HG03175 (cell line): Measurements from ENCODE around the gene CARD11.

Experiments
- ATAC-seq: cut with Tn5 transposase; IDR thresholded peaks from one replicate; pipeline ENCODE4 v1.9.1; 2021; ENCODE audit warnings: mild to moderate bottlenecking, moderate library complexity; ENCODE audit not compliant: unreplicated experiment

The CARD11 gene

DNA sequence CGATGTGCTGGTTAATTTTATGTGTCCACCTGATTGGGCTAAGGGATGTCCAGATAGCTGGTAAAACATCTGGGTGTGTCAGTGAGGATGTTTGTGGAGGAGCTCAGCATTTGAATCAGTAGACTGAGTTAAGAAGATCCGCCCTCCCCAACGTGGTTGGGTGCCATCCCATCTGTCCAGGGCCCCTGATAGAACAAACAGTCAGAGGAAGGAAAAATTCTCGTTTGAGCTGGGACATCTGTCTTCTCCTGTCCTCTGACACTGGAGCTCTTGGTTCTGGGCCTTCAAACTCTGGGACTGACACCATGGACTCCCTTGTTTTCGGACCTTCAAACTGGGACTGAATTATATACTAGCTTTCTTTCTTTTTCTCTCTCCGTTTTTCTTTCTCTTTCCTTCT lies 59.6 kb downstream of the CARD11 start:
- no peak for ATAC-seq

DNA sequence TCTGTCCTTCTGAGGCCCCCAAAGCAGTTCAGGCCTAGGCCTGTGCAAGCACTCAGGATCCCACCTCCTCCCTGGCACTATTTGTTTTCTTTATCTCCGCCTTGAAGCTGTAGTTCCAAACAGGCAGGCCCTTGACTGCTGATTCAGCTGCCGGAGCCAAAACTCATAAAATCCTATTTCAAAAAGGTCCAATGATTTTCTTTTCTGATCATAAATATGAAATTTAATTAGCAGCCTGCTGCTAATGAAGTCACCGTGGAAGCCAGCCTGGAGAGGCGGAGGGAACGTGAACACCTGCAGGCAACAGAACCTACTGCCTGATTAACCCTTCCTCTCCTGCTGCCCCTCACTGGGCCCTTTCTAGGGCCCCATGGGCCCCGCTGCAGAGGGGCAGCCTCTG lies 60.1 kb downstream of the CARD11 start:
- no peak for ATAC-seq

DNA sequence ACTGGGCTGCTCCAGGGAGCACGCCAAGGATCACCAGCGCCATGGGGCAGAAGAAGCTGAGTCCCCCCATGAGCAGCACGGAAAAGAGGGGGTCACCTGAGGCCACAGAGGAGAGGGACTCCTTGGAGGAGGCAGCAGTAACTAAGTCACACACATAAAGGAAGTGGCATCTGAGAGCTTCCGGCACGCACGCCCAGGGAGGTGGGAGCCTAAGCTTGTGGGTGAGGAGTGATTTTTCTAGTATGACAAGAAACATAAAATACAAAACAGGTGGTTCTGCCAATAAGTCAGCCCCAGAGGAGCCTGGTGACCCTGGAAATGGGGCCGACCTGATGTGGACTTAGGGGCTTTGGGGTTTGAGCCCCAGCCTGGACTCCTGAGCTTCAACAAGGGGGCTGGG lies 60.8 kb downstream of the CARD11 start:
- ATAC-seq: no peak

DNA sequence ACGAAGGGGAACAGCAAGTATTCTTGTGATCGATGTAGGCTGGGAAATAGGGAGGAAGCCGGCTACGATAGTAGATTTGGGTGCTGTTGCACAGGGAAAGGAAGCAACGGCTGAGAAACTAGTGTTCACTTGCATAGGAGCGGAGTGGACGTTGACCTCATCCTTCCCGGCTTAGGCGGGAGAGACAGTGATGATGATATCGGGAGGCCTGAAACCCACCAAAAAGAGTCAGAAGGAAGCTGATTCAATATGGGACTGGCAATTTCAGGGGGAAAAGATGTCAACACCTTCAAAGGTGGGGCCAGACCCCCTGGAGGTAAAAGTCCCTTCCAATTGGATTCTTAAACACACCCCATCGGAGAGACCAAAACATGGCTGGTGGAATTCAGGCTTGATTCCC lies 61.3 kb downstream of the CARD11 start:
- no peak for ATAC-seq

DNA sequence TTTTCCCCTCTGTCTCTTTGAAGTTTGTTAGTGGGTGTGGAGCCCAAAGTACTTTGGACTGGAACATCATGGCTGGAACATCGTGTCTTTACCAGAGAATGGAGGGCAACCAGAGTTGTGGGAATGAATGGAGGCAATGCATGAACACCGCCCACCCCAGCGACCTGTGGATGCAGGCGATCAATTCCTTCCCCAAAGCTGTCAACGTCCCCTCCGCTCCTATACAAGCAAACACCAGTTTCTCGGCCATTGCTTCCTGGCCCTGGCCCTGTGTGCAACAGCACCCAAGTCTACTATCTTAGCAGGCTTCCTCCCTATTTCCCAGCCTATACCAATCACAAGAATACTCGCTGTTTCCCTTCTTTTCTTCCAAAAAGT lies 62.6 kb downstream of the CARD11 start:
- no peak for ATAC-seq

DNA sequence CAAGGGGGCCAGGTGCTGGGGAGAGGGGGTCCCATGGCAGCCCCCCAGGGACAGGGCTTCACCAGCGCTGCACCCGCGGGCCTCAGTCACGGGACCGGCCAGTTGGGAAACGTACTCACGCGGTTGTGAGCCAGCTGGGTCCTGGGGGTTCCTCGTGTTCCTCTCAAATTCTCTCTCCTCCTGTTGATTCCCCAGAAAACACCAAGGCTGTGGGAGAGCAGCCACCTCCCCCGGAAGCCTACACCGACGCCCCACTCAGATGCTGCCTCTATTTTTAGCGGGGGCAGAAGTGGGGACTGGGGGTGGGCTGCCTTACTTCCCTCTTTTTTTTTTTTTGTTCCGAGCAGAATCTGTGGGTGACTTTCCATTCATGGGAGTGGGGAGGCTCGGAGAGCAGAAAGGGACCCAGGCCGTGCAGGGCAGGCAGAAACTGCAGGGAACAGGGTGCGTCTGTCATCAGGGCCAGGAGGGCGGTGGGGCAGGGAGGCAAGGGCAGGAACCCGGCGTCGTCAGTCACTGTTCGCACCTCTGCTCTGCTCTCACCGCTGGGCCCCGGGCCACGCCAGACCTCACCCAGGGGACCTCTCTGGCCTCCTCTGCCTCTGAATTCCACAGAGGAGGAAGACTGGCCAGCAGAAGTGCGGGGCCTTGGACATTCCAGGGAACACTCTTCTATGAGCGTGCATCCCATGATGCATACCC lies 63.1 kb downstream of the CARD11 start:
- no peak for ATAC-seq

DNA sequence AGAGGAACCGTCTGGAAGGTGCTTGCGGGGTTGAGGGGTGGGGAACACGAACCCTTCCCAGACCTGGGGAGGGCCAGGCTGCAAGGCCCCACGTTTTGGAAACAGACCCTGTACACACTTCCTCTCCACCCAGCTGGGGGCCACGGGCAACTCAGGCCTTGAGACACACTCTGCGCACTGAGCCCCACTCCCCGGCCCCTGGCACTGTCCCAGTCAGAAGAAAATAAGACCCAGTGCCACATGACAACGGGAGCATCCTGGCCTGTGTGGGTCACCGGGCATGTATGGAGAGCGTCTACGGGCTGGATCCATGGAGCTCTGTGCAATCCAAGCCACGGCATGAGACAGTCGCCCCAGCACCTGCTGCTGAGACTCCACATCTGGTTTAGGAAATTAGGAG lies 63.7 kb downstream of the CARD11 start:
- no peak for ATAC-seq

DNA sequence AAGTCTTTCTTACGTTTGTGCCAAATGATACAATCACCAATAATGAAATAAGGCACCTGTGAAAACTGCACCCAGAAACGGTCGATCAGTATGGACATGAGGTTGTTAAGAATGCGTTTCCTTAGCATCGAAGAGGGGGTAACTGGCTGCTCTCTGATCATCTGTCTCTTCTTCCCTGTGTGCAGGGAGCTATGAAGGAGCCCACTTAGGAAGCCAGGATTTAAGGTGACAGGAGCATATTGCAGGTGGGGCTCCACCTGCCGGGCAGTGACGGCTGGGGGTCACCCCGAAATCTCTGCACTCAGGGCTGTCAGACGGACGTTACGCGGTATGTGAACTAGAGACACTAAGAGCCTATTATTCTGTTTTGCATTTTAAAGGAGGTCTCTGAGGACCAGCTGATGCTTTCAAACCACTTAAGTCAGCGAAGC lies 64.5 kb downstream of the CARD11 start:
- peak; percentile 38 for ATAC-seq

DNA sequence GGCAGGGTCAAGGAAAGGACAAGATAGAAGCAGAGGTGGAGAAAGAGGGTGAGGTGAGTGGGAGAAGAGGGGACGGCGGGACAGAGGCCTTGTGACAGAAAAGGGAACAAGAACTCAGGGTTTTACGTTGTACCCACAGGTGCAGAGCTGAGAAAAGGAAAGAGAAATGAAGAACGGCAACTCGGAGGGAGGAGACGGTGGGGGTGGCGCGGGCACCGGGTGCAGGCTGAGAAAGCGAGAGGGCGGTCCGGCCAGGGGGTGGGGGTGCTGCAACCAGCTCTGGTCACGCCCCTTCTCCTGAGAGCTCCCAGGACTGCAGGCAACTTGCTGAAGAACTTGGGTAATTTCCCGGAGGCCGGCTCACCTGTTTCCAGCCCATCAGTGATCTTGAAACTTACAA lies 65.3 kb downstream of the CARD11 start:
- ATAC-seq: peak; percentile 80

DNA sequence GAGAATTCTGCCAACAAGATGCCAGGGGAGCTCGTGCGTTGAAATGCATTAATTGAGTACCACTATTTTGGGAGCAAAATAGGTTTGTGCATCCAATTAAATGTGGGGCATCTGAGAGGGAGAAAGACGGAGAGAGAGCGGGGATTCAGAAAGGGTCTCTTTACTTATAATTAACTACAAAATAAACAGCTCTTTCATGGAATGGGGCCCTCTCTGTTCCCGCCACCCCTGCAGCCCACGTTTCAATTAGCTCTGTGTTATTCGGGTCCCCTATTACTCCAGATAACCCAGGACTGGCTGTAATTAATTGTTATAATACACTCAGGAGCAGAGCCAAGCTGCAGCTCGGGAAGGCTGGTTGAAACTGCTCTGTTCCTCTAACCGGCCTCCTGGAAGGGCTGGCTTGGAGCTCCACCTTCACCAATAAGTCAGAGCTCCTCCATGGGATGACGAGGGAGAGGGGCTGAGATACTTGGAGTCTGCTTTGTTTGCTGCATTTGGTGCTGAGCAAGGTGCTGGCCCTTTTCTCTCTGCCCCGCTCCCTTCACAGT lies 67.8 kb downstream of the CARD11 start:
- ATAC-seq: no peak

DNA sequence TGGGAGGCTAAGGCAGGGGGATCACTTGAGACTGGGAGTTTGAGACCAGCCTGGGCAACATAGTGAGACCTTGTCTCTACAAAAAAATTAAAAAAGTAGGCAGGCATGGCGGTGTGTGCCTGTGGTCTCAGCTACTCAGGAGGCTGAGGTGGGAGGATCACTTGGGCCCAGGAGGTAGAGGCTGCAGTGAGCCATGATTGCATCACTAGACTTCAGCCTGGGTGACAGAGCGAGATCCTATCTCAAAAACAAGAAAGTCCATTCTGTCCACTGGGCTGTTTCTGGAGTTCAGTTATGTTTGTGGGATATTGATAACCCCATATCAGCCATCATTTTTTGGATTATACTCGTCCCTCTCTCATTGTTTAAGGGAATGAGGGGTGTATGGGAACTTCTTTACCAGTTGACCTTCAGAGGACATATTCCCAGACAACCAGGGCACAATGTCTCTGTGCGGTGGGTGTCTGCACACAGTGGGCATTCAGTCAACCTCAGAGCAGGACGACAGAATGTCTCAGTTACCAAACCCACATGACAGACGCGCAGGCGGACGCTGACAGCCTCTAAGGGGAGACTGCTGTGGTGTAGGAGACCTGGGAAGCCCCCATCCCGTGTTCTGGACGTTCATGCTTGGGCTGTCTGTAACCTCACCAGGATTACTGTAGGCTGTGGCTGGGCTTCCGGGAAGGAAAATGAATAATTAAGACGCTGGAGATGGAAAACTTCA lies 69.4 kb downstream of the CARD11 start:
- ATAC-seq: no peak

DNA sequence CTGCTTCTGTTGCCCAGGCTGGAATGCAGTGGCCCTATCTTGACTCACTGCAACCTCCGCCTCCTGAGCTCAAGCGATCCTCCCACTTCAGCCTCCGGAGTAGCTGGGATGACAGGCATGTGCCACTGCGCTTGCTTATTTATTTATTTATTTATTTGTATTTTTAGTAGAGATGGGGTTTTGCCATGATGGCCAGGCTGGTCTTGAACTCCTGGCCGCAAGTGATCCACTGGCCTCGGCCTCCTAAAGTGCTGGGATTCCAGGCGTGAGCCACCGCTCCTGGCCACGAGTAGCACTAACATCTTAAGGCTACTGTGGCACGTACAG lies 70.9 kb downstream of the CARD11 start:
- no peak for ATAC-seq

DNA sequence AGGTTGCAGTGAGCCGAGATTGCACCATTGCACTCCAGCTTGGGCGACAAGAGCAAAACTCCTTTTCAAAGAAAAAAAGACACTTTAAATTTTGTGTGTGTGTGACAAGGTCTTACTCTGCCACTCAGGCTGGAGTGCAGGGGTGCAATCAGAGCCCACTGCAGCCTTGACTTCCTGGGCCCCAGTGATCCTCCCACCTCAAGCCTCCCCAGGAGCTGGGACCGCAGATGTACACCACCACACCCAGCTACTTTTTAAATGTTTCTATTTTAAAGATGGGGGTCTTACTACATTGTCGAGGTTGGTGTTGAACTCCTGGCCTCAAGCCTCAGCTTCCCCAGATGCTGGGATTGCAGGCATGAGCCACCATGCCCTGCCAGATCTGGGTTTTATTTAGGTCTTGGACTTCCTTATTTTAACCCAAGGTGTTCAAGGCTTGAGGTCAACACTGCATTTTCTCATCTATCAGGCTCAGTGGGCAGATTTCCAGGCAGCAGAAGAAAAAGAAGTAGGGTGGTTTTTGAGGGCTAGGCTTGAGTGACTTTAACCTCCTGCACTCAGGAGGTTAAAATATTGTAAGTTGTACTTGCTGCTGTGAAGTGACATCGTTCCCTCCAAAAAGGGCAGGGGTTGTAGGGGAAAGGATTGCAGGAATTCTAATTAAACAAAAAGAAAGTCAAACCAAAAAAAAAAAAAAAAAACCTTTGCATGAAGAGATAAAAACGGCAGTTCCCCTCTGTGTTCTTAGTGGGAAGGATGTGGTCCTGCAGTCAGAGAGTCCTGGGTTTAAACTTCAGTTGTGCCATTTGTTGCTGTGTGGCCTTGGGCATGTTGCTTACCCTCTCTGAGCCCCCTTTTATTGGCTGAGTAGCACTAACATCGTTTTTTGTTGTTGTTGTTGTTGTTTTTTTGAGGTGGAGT lies 71.5 kb downstream of the CARD11 start:
- ATAC-seq: peak; percentile 64

DNA sequence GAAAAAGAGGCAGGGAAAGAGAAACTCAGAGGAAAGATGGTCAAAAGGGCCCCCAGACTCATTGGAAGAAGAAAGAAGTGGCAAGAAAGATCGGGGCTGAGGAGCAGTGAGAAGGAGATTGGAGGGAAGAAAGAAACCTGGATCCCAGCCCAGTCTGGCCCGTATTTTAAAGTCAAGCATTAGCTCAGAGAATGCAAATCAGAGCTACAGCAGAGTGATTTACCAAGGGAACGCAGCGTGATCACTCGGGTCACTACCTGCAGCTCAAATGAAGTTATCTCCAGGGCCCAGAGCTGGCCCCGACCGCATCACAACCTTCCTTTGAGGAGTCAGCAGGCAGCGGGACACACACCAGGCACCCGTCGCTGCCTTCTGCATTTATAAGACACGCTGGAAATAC lies 72.8 kb downstream of the CARD11 start:
- ATAC-seq: no peak

DNA sequence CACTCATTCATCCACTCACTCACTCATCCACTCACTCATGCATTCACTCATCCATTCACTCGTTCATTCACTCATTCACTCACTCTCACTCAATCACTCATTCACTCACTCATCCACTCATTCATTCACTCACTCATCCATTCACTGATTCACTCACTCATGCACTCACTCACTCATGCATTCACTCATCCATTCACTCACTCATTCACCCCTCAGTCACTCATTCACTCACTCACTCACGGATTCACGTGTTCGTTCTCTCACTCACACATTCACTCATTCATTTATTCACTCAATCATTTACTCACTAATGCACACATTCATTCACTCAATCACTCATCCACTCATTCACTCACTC lies 73.4 kb downstream of the CARD11 start:
- ATAC-seq: no peak

DNA sequence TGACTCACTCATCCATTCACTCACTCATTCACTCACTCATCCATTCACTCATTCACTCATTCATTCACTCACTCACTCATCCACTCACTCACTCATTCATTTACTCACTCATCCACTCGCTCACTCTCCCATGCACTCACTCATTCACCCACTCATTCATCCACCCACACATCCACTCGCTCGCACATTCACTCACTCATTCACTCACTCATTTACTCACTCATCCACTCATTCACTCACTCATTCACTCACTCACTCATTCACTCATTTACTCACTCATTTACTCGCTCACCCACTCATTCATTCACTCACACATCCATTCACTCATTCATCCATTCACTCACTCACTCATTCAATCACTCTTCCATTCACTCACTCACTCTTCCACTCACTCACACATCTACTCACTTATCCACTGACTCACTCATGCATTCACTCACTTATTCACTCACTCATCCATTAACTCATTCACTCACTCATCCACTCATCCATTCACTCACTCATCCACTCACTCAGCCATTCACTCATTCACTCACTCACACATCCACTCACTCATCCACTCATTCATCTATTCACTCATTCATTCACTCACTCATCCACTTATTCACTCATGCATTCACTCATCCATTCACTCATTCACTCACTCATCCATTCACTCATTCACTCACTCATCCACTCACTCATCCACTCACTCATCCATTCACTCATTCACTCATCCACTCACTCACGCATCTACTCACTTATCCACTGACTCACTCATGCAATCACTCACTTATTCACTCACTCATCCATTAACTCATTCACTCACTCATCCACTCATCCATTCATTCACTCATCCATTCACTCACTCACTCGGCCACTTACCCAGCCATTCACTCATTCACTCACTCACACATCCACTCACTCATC lies 74.0 kb downstream of the CARD11 start:
- ATAC-seq: no peak

DNA sequence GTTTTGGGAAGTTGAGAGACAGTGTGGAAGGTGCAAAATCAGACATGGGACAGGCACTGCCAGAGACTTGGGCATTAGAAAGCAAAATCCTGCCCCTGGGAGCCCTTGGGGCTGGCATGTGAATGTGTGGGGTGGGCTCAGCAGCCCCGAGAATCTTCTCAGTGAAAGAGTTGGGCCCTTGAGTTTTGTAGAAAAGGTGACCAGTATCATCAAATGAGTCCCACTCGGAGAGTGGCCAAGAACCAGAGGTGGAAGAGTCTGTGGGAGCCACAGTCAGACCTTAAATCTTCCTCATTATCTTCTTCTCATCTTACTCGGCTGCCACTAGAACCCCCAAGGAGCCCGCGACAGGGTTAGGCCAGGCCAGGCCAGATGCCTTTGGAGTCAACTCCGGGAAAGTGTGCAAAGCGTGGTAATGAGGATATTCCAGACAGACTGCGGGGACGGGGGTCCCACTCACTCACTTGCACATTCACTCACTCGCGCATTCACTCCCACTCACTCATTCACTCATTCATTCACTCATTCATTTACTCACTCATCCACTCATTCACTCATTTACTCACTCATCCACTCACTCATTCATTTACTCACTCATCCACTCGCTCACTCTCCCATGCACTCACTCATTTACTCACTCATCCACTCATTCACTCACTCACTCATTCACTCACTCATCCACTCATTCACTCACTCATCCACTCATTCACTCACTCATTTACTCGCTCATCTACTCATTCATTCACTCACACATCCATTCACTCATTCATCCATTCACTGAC lies 74.9 kb downstream of the CARD11 start:
- ATAC-seq: no peak

DNA sequence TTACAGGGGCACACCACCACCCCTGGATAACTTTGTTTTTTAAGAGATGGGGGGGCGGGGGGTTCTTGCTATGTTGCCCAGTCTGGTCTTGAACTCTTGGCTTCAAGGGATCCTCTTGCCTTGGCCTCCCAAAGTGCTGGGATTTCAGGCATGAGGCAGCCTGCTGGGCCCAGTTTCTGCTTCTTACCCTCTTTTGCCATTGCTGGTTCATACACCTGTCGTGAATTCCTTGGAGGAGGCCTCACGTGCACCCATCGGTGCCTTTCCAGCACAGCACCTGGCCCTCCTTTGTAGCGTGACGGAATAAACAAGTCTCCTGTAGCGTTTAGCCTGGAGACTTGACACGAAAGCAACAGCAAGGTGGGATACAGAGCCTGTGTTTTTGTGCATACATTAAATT lies 75.5 kb downstream of the CARD11 start:
- ATAC-seq: no peak

DNA sequence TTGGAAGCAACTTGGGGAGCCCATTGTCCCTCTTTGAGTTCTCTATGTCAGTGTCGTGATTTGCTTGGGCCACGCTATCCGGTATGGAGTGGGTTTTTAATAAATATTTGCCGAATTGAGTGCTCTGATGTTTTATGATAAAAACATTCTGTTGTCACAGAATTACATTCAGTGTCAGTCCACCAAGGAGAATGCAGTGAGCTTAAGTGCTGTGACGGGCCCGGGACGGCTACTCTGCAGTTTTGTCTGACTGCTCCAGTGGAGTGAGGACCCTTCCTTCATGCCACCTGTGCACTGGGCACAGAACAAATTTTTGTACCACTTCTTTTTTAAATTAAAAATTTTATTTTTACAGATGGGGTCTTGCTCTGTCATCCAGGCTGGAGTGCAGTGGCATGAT lies 76.0 kb downstream of the CARD11 start:
- no peak for ATAC-seq

DNA sequence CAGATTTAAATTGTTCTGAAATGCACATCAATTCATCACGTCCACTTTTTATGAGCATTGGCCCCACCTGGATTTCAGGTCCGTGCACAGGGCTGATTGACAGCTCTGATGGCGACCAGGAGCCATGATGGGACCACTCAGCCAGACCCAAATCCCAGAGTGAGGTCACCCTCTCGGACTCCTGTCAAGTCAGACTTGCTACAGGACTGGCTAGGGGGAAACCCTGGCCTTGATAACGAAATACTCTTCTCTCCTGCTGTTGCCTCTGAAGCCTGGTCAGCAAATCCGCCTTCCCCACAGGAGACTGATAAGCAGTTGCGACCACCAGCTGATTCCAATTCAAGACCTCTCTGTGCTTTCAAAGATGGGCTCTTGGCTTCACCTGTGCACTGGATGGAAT lies 76.4 kb downstream of the CARD11 start:
- no peak for ATAC-seq
